OCI-LY1 (cell line): ENCODE measurements around the gene RHOU.

Source experiments
- H2AFZ ChIP-seq: fragments of 200-600 bp; sonication (generic), shearing (Covaris generic); 2 replicates; pipeline ENCODE4 v1.6.0; 2014; ENCODE audit warnings: antibody characterized with exemption, mild to moderate bottlenecking, low read length
- H3F3A ChIP-seq: fragments of 200-600 bp; sonication (generic), shearing (Covaris generic); 2 replicates; pipeline ENCODE4 v1.6.0; 2014; ENCODE audit warnings: mild to moderate bottlenecking, antibody characterized with exemption, low read length, moderate library complexity; ENCODE audit not compliant: insufficient read depth
- H3K27ac ChIP-seq: fragments of 200-600 bp; sonication (generic); 2 replicates; pipeline ENCODE4 v1.5.1; 2014; ENCODE audit warnings: low read length, mixed run types, mild to moderate bottlenecking, low read depth; ENCODE audit not compliant: poor library complexity, severe bottlenecking
- H3K27me3 ChIP-seq: fragments of 200-600 bp; sonication (generic); 2 replicates; pipeline ENCODE4 v1.6.0; 2014; ENCODE audit warnings: antibody characterized with exemption, mild to moderate bottlenecking, low read length, moderate library complexity; ENCODE audit not compliant: insufficient read depth
- H3K36me3 ChIP-seq: fragments of 200-600 bp; sonication (generic); 2 replicates; pipeline ENCODE4 v1.6.1; 2014; ENCODE audit warnings: mild to moderate bottlenecking, antibody characterized with exemption, low read length, moderate library complexity, mixed read lengths; ENCODE audit not compliant: insufficient read depth
- H3K4me1 ChIP-seq: fragments of 200-600 bp; sonication (generic); 2 replicates; pipeline ENCODE4 v1.5.1; 2014; ENCODE audit warnings: mild to moderate bottlenecking, low read length, moderate library complexity; ENCODE audit not compliant: insufficient read depth, severe bottlenecking
- H3K4me2 ChIP-seq: fragments of 200-600 bp; sonication (generic), shearing (Covaris generic); 2 replicates; pipeline ENCODE4 v1.6.1; 2014; ENCODE audit warnings: low read length
- H3K4me3 ChIP-seq: fragments of 200-600 bp; sonication (generic); 2 replicates; pipeline ENCODE4 v1.5.1; 2014; ENCODE audit warnings: low read length, low read depth, mild to moderate bottlenecking, mixed read lengths; ENCODE audit not compliant: poor library complexity, severe bottlenecking
- H3K79me2 ChIP-seq: fragments of 200-600 bp; shearing (Covaris generic); 2 replicates; pipeline ENCODE4 v1.6.1; 2016; ENCODE audit warnings: mixed run types, low read length, mixed read lengths; ENCODE audit not compliant: insufficient read depth
- H3K9ac ChIP-seq: fragments of 200-600 bp; sonication (generic), shearing (Covaris generic); 2 replicates; pipeline ENCODE4 v1.6.1; 2014; ENCODE audit warnings: mild to moderate bottlenecking, low read length, mixed read lengths
- H3K9me2 ChIP-seq: fragments of 200-600 bp; sonication (generic), shearing (Covaris generic); 2 replicates; pipeline ENCODE4 v1.6.1; 2014; ENCODE audit warnings: low read depth, mild to moderate bottlenecking, low read length, mixed read lengths
- H3K9me3 ChIP-seq: fragments of 200-600 bp; shearing (Covaris generic); 2 replicates; pipeline ENCODE4 v1.6.1; 2014; ENCODE audit warnings: low read length, mixed read lengths
- H4K20me1 ChIP-seq: fragments of 200-600 bp; sonication (generic), shearing (Covaris generic); 2 replicates; pipeline ENCODE4 v1.6.0; 2016; ENCODE audit warnings: mild to moderate bottlenecking, low read length; ENCODE audit not compliant: insufficient read depth
- EZH2 ChIP-seq: fragments of 200-600 bp; sonication (generic), shearing (Covaris generic); IDR thresholded peaks from 2 replicates; pipeline ENCODE4 v1.8.0; 2017; ENCODE audit warnings: borderline replicate concordance, mixed run types, mild to moderate bottlenecking, antibody characterized with exemption, low read length, moderate library complexity, mixed read lengths
- TF ChIP-seq, protein P1 (sequence below): fragments of 200-600 bp; sonication (generic), shearing (Covaris generic); IDR thresholded peaks from 2 replicates; pipeline ENCODE4 v1.5.1; 2017; ENCODE audit warnings: mild to moderate bottlenecking, antibody characterized with exemption, low read length, moderate library complexity, mixed read lengths

Gene RHOU

DNA sequence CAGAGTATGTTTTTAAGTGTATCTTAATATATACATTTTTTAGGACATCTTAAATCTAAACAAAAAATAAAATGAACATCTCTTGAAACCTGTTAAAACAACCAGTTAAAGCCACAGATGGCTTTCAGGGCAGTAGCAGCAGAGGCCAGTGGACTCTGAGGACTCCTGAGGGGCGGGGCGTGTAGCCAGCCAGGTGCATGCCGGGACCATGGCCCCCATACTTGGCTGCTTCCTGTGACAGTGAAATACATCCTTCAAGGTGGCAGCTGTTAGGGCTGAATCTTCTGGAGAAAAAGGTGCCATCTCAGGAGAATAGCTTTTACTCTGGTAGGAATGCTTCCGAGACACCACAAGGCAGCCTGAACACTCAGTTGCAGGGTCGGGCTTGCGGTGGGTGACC is 9.6 kb downstream of the RHOU start:
- Histone ChIP-seq H4K20me1 (no peaks in the 10 kb centered on the region), H3K27ac (no peak overlapping the region), H3F3A (no peaks in the 10 kb centered on the region), H3K4me3 (no peak overlapping the region), H3K27me3 (no peaks in the 10 kb centered on the region), H3K4me1 (no peaks in the 10 kb centered on the region), H3K9me2 (no peaks in the 10 kb centered on the region), H2AFZ (no peak overlapping the region), H3K9ac (no peak overlapping the region), H3K79me2 (no peaks in the 10 kb centered on the region), H3K4me2 (no peak overlapping the region), H3K36me3 (no peaks in the 10 kb centered on the region), H3K9me3 (no peaks in the 10 kb centered on the region)
- TF ChIP-seq, protein P1, sequence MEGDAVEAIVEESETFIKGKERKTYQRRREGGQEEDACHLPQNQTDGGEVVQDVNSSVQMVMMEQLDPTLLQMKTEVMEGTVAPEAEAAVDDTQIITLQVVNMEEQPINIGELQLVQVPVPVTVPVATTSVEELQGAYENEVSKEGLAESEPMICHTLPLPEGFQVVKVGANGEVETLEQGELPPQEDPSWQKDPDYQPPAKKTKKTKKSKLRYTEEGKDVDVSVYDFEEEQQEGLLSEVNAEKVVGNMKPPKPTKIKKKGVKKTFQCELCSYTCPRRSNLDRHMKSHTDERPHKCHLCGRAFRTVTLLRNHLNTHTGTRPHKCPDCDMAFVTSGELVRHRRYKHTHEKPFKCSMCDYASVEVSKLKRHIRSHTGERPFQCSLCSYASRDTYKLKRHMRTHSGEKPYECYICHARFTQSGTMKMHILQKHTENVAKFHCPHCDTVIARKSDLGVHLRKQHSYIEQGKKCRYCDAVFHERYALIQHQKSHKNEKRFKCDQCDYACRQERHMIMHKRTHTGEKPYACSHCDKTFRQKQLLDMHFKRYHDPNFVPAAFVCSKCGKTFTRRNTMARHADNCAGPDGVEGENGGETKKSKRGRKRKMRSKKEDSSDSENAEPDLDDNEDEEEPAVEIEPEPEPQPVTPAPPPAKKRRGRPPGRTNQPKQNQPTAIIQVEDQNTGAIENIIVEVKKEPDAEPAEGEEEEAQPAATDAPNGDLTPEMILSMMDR, result no peak
- no peak for TF ChIP-seq EZH2

DNA sequence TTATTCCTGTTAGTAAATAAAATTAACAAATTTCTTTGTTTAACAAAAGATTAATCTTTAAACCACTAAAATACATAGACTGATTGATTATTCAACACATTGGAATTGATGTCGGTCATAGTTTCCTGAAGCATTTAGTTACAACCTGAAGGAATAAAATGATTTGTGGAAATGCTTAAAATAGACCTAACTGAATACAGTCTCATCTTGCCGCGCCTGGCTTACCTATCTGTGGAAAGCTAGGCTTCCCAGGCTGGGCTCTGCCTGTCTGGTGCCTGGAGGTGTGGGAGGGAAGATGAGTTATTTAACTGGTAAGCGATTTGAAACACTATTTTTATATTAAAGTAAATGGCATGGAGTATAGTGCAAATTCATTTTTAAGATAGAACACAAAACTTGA is 10.2 kb downstream of the RHOU start:
- Histone ChIP-seq H3K9me3 (no peaks in the 10 kb centered on the region), H3K9ac (no peak overlapping the region), H4K20me1 (no peaks in the 10 kb centered on the region), H2AFZ (no peak overlapping the region), H3K4me1 (no peaks in the 10 kb centered on the region), H3K9me2 (no peaks in the 10 kb centered on the region), H3F3A (no peaks in the 10 kb centered on the region), H3K36me3 (no peaks in the 10 kb centered on the region), H3K4me3 (no peak overlapping the region), H3K79me2 (no peaks in the 10 kb centered on the region), H3K27me3 (no peaks in the 10 kb centered on the region), H3K4me2 (no peak overlapping the region), H3K27ac (no peak overlapping the region)
- TF ChIP-seq, protein P1, result no peak
- TF ChIP-seq EZH2, result no peak

DNA sequence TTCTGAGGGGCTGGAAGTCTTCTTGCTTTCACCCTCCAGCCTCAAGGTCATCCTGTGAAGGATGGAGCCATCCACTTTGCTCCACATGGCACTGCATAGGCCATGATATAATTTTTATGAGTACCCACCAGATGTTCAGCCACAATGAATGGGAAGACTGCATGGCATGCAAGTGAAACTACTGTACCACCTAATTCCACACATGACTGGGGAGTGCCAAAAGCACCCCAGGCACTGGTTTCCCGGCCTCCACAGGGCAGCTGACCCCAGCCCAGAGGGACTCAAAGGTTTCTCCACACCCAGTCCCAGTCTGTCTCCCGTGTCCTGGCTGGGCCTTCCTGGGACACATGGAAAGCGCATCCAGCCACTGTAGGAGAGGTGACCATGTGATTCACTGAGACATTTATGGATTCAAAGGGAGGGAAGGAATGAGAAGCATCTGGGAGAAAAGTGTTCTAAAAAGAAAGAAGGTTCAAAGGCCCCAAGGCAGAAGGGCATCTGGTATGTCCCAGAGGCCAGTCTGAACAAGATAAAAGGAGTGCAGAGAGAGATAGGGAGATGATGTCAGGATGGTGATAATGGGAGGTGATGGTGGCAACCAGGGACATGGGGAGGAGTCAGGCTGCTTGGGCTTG is 12.1 kb downstream of the RHOU start:
- Histone ChIP-seq H3K4me1 (no peaks in the 10 kb centered on the region), H3K27ac (no peak overlapping the region), H3K36me3 (no peaks in the 10 kb centered on the region), H3K4me2 (no peak overlapping the region), H3K9me2 (no peaks in the 10 kb centered on the region), H4K20me1 (no peaks in the 10 kb centered on the region), H3K4me3 (no peak overlapping the region), H3K79me2 (no peaks in the 10 kb centered on the region), H3K9me3 (no peaks in the 10 kb centered on the region), H3K9ac (no peak overlapping the region), H3F3A (no peaks in the 10 kb centered on the region), H2AFZ (no peak overlapping the region), H3K27me3 (no peaks in the 10 kb centered on the region)
- no peak for TF ChIP-seq EZH2
- TF ChIP-seq, protein P1, result no peak
